IPS DF 4.7 (cell line): ENCODE measurements around the gene KIRREL3.

Experiments
- DNase-seq: peaks from one replicate; pipeline ENCODE4 v3.0.0-alpha.2; 2013; ENCODE audit warnings: low spot score; ENCODE audit errors: extremely low read depth

The KIRREL3 gene

GRCh38 chr11:126680131-126680530 lies 320.4 kb downstream of the KIRREL3 start:
- DNase-seq: no peak

GRCh38 chr11:126679033-126679432 lies 321.5 kb downstream of the KIRREL3 start:
- no peak for DNase-seq

- no peak for DNase-seq
Observed at GRCh38 chr11:126676536-126676935, 324.0 kb downstream of the KIRREL3 start.

DNA sequence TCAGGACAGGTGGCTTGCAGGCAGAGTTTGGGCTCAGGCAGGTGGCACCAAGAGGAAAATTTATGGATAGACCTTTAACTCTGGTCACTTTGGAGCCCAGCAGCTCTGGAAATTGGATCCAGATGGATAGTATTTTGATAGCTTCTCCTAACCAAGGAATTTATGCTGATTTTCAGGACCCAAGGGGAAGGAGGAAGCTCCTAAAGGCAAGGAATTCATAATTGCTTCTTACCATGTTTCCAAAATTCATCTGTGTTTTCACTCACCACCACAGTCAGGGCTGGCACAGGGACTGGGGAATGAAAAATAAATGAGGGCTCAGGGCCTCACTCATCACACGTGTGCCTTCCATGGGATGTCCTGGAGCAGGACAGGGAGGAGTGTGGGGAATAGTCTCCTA lies 327.3 kb downstream of the KIRREL3 start:
- no peak for DNase-seq

DNA sequence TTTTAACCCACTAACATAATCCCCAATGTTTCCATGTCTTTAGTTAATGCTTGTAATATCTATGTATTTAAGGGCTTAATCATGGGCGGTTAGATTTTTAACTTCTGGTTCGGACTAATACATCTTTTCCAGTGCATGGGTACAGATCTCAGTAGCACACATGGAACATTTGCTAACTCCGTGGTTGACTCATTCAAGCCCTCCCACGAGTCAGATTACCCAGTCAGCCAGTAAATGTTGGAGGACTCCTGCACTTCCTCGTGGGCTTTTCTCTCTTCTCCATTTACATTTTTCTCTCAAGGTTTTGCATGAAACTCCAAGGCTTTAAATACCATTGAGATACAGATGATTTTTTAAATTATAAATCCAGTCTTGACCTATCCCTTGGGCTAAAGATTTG lies 331.2 kb downstream of the KIRREL3 start:
- no peak for DNase-seq

DNA sequence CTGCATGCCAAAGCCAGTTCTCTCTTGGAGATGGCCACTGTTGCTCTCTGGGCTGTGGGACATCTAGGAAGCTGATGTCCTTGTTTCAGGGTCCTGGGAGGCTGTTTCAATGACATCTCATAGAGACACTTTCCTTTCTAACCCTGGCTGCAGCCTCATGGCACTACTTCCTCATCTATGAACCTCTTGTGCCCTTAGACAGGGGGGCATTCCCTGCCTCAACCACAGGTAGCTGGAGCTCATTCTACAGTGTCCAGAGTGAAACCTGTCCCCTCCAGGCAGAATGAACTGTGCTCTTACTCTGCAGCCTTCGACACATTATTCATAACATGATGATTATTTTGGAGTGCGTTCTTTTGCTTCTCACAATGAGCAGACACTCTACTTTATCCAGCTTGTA lies 335.9 kb downstream of the KIRREL3 start:
- no peak for DNase-seq

GRCh38 chr11:126663749-126664592 lies 336.6 kb downstream of the KIRREL3 start:
- no peak for DNase-seq

GRCh38 chr11:126662035-126662790 lies 338.4 kb downstream of the KIRREL3 start:
- no peak for DNase-seq

- no peak for DNase-seq
Observed at GRCh38 chr11:126660761-126661425, 339.7 kb downstream of the KIRREL3 start.

- no peak for DNase-seq
Observed at GRCh38 chr11:126660321-126660720, 340.2 kb downstream of the KIRREL3 start.

GRCh38 chr11:126658306-126659056 lies 342.1 kb downstream of the KIRREL3 start:
- no peak for DNase-seq

- no peak for DNase-seq
Observed at GRCh38 chr11:126655807-126656128, 344.8 kb downstream of the KIRREL3 start.

GRCh38 chr11:126654886-126655806 lies 345.4 kb downstream of the KIRREL3 start:
- DNase-seq: no peak

DNA sequence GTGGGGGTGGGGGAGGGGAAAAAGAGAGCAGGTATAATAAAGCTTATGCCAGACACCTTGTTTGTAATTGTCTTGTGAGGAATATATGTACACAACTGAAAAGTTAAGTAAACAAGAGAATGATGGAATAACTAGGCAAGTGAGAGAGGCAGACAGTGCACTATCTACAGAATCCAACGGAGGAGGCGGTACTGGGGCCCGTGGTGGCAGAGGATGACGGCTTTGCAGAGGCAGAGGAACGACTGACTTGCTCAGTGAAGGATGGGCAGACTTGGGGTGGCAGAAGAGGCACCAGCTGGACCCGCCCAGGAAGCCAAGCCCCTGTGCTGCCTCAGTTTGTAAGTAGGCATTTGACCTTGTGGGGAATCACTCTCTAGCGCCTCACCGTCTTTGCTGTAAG lies 347.5 kb downstream of the KIRREL3 start:
- no peak for DNase-seq

DNA sequence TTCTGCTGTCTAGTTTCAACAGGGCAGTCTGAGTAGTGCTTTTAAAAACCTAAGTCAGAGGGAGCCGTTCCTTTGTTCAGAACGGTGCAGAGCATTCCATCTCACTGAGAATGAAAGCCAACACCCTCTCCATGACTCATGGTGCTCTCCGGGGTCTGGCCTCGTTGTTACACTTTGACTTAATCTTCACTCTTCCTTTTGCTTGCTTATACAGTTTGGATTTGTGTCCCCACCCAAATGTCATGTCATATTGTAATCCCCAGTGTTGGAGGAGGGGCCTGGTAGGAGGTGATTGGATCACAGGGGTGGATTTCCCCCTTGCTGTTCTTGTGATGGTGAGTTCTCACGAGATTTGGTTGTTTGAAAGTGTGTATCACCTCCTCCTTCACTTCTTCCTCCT lies 352.8 kb downstream of the KIRREL3 start:
- DNase-seq: no peak

DNA sequence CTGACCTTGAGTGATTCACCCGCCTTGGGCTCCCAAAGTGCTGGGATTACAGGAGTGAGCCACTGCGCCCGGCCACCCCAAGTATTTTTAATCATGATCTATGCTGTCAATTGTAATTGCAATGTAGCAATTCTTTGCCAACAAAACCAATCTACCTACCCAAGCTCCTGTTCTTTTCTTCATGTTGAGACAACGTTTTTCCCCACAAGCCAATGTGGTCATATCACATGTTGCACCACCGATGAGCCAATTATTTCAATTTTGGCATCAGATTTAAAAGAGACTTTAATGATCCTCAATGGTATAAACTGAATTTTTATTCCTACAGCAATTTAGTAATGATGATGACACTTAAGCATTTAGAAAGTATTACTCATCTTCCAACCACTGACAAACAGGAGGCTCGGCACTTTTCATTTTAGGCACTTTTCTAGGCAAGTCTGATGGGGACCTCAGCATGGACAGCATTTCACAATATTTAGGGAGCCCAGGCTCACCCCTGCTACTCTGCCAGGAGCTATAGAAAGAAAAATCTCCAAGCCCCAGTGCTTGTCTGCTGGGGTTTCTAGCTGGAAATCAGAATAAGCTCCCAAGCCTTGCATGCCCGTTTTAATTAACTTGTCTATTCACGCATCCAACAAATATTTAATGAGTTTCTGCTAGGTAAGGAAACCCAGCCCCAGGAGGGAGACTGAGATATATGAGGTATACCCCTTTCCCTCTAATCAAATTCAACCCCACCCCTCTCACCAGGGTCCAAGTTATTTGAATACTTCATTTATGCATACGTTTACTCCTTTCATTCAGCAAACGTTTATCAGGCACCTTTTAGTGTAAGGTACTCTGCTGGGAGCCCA lies 353.6 kb downstream of the KIRREL3 start:
- no peak for DNase-seq

DNA sequence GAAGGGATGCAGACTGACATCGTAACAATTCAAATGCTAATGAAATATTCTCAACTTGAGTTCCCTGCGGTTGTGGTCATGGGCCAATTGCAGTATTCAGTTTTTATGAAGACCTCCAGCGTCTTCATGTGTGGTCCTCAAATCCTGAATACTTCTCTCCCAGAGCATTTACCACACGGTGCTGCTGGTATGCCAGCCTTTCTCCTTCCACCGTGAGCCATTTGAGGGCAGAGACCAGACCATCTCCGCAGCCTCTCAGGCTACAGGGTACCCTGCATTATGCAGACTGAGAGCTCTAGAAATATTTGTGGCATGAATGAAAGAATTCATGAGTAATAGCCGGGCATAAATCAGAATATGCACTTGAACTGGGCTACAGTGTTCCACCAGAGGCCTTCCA lies 355.4 kb downstream of the KIRREL3 start:
- no peak for DNase-seq

- no peak for DNase-seq
Observed at GRCh38 chr11:126640186-126640585, 360.4 kb downstream of the KIRREL3 start.

DNA sequence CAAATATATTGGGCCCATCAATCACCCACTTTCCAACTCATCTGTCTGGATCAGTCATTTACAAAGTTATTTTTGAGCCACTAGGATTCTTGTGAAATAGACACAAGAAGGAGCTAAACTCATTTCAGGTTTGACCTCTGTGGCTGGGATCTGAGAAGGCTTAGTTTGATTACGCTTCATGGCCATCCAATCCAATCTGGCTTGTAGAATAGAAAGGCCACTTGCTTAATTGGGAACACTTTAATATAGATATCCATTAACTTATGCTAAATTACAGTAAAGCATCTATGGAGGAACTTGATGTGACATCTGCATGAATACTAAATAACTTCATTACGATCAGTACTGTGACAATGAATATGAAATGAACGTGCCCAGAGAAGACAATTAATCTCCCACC lies 360.9 kb downstream of the KIRREL3 start:
- no peak for DNase-seq

DNA sequence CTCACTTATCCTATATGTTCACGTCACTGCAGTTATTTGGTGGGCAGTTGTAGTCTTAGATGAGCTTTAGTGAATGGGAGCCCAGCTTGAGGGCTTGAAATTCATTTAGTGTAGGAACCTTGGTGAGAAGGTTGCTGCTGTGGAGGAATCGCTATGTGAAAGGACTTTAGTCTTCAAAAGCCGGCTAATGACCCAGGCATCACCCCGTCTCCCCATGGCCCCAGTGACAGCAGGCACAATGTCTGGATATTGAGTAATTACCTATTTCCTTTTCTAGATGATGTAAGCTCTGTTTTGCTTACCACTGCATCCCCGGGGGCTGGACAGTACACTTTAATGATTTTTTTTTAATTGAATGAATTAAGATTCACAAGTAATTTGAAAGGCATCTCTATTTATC lies 361.9 kb downstream of the KIRREL3 start:
- DNase-seq: no peak
